ENCODE data around the gene MAP2K7.

- TF ChIP-seq CTCF (IDR thresholded peaks at IDR 0.05) (no peak), POLR2A (IDR thresholded peaks at IDR 0.05) (no peak)
These were observed 8.5 kb downstream of the MAP2K7 start for GRCh38 chr19:7912144-7912696.
